ENCODE data around the gene CCPG1. TPM values are rescaled to one million over a fixed set of nuclear protein-coding genes. Genes with fewer than 3 reads are reported as not detected.
A peak's percentile ranks its signal among the peaks of the same experiment; 100 is the strongest.

Gene CCPG1
- total and polyA plus RNA-seq, 2 of the 13 experiments (the other 11 are each of a cell fraction or from before 2014, with no cell fraction given) = 16.1 to 19.5 TPM

- TF ChIP-seq RAD21 (CRISPR knock-in tag; IDR thresholded peaks at IDR 0.05) (peak; percentile 30; the same call in 1 of the 2 replicates), PHF20 (CRISPR knock-in tag; IDR thresholded peaks at IDR 0.05) (peak; percentile 96), HMGA1 (CRISPR knock-in tag; conservative IDR thresholded peaks at IDR 0.05) (no peak), E2F5 (CRISPR knock-in tag; conservative IDR thresholded peaks at IDR 0.05) (no peak), ZBTB34 (CRISPR knock-in tag; IDR thresholded peaks at IDR 0.05) (no peak), ZNF713 (CRISPR knock-in tag; IDR thresholded peaks at IDR 0.05) (no peak), ZNF615 (CRISPR knock-in tag; IDR thresholded peaks at IDR 0.05; ENCODE audit: borderline replicate concordance) (peak; percentile 69; the same call in 1 of the 2 replicates), RELA (CRISPR knock-in tag; IDR thresholded peaks at IDR 0.05) (no peak), CHCHD3 (CRISPR knock-in tag; IDR thresholded peaks at IDR 0.05) (no peak), ZNF12 (CRISPR knock-in tag; IDR thresholded peaks at IDR 0.05) (0 out of 2 replicates have a peak, but pooled peaks have one; percentile 47), ZSCAN30 (CRISPR knock-in tag; IDR thresholded peaks at IDR 0.05) (no peak), KLF16 (CRISPR knock-in tag; IDR thresholded peaks at IDR 0.05) (peak in 1 of 2 experiments; percentile 95; a peak in 2 of 4 replicates), TEAD3 (CRISPR knock-in tag; optimal IDR thresholded peaks at IDR 0.05; ENCODE audit: borderline replicate concordance) (peak; percentile 56), MZF1 (CRISPR knock-in tag; IDR thresholded peaks at IDR 0.05; ENCODE audit: borderline replicate concordance) (no peak), ZNF879 (CRISPR knock-in tag; IDR thresholded peaks at IDR 0.05) (peak; percentile 90; the same call in 1 of the 2 replicates), ZIK1 (CRISPR knock-in tag; IDR thresholded peaks at IDR 0.05; ENCODE audit: borderline replicate concordance, low read depth) (no peak), NKX3-1 (CRISPR knock-in tag; IDR thresholded peaks at IDR 0.05) (no peak), MYC (CRISPR knock-in tag; IDR thresholded peaks at IDR 0.05; ENCODE audit: borderline replicate concordance) (peak; percentile 81; the same call in 1 of the 2 replicates), AKNA (CRISPR knock-in tag; IDR thresholded peaks at IDR 0.05; ENCODE audit: borderline replicate concordance) (no peak), SNAPC5 (CRISPR knock-in tag; IDR thresholded peaks at IDR 0.05; ENCODE audit: borderline replicate concordance) (no peak), ZNF570 (CRISPR knock-in tag; IDR thresholded peaks at IDR 0.05; ENCODE audit: borderline replicate concordance) (0 out of 2 replicates have a peak, but pooled peaks have one; percentile 58), THYN1 (CRISPR knock-in tag; IDR thresholded peaks at IDR 0.05; ENCODE audit: borderline replicate concordance, low read depth) (no peak)
Observed at GRCh38 chr15:55318588-55319494, 89.3 kb downstream of the CCPG1 start, which contains the start of the genes PIGB and PIGBOS1 (continued).

Measured in HepG2 (cell line).